ENCODE data around the gene IL10.

DNA sequence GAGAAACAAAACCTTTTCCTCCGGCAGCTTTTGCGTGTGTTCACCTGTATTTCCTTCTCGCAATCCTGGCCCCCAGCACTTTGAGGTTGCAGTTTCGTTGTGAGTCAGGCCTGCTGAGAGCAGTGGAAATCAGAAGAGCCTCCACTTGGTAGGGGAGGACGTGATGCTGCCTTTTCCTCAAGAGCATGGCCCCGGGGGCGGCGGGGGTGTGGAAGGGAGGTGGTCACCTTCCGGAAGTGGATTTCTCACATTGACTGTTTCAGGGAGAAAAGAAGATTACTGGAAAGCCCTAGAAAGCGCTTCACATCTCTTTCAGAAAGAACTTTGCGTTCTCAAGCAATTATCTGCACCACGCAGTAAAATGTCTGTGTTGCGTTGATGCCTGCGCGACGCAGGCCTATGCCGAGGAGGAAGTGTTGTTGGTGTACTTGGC, 12.2 kb upstream of the IL10 start:
- TF ChIP-seq CTCF (IDR thresholded peaks at IDR 0.05) (no peak), EP300 (IDR thresholded peaks at IDR 0.05) (no peak), POLR2A (IDR thresholded peaks at IDR 0.05) (no peak), POLR2AphosphoS5 (IDR thresholded peaks at IDR 0.05) (no peak)

Measured in stomach (tissue), 4 donors.